OCI-LY3 (cell line): ENCODE data around the gene SESN3.

Experiments used
- H2AFZ ChIP-seq: fragments of 200-600, 300-600 bp; shearing (Covaris generic); 2 replicates; pipeline ENCODE4 v1.6.0; 2014; ENCODE audit warnings: antibody characterized with exemption, low read depth, low read length
- H3K27ac ChIP-seq: fragments of 200-600, 300-600 bp; sonication (generic); 2 replicates; pipeline ENCODE4 v1.5.1; 2014; ENCODE audit warnings: mild to moderate bottlenecking, low read length, moderate library complexity, mixed read lengths
- H3K27me3 ChIP-seq: fragments of 200-600, 300-600 bp; sonication (generic); 2 replicates; pipeline ENCODE4 v1.6.1; 2014; ENCODE audit warnings: low read depth, low read length, mixed read lengths
- H3K36me3 ChIP-seq: fragments of 200-600, 300-600 bp; sonication (generic); replicated peaks from 2 replicates; pipeline ENCODE3; 2014; ENCODE audit warnings: low read depth, low read length, mixed read lengths
- H3K4me1 ChIP-seq: fragments of 300-600, 200-600 bp; sonication (generic); 2 replicates; pipeline ENCODE4 v1.6.1; 2014; ENCODE audit warnings: low read length, mixed read lengths
- H3K4me2 ChIP-seq: fragments of 200-600, 300-600 bp; sonication (generic); 2 replicates; pipeline ENCODE4 v1.6.1; 2014; ENCODE audit warnings: low read length, mixed read lengths
- H3K4me3 ChIP-seq: fragments of 300-600, 200-600 bp; sonication (generic); 2 replicates; pipeline ENCODE4 v1.5.1; 2014; ENCODE audit warnings: antibody characterized with exemption, mild to moderate bottlenecking, low read length, moderate library complexity
- H3K79me2 ChIP-seq: fragments of 300-600, 200-600 bp; shearing (Covaris generic); 2 replicates; pipeline ENCODE4 v1.6.1; 2014; ENCODE audit warnings: mild to moderate bottlenecking, low read length, mixed read lengths
- H3K9ac ChIP-seq: fragments of 300-600, 200-600 bp; shearing (Covaris generic); 2 replicates; pipeline ENCODE4 v1.6.0; 2014; ENCODE audit warnings: mild to moderate bottlenecking, low read length, moderate library complexity
- H3K9me3 ChIP-seq: fragments of 200-600, 300-600 bp; shearing (Covaris generic); 2 replicates; pipeline ENCODE4 v1.6.1; 2014; ENCODE audit warnings: low read length, mixed read lengths; ENCODE audit not compliant: insufficient read depth
- H4K20me1 ChIP-seq: fragments of 200-600, 300-600 bp; sonication (generic); 2 replicates; pipeline ENCODE4 v1.6.1; 2016; ENCODE audit warnings: low read length, mixed read lengths; ENCODE audit not compliant: insufficient read depth
- CTCF ChIP-seq: fragments of 200-600, 300-600 bp; sonication (generic); IDR thresholded peaks from 2 replicates; pipeline ENCODE4 v1.5.1; 2014; ENCODE audit warnings: antibody characterized with exemption, low read length, low read depth
- EZH2phosphoT487 ChIP-seq: fragments of 200-600 bp; shearing (Covaris generic); IDR thresholded peaks from 2 replicates; pipeline ENCODE4 v1.6.1; 2018; ENCODE audit warnings: antibody characterized with exemption, mixed run types, low read depth

The SESN3 gene

GRCh38 chr11:95200781-95201457 is 30.1 kb downstream of the SESN3 start:
- no peaks in the 10 kb centered on the region for H3K79me2 ChIP-seq
- TF ChIP-seq EZH2phosphoT487: no peak
- no peak for TF ChIP-seq CTCF
- no peak overlapping the region for H3K27ac ChIP-seq
- H3K9ac ChIP-seq: no peak overlapping the region
- no peaks in the 10 kb centered on the region for H3K4me1 ChIP-seq
- no peak overlapping the region for H3K4me2 ChIP-seq
- no peak overlapping the region for H3K4me3 ChIP-seq
- H4K20me1 ChIP-seq: no peaks in the 10 kb centered on the region
- H3K36me3 ChIP-seq: no peaks in the 10 kb centered on the region
- H2AFZ ChIP-seq: no peak overlapping the region
- no peaks in the 10 kb centered on the region for H3K9me3 ChIP-seq
- no peaks in the 10 kb centered on the region for H3K27me3 ChIP-seq

- H3K4me1 ChIP-seq: no peaks in the 10 kb centered on the region
- no peak overlapping the region for H3K27ac ChIP-seq
- H3K9me3 ChIP-seq: no peaks in the 10 kb centered on the region
- H3K79me2 ChIP-seq: no peaks in the 10 kb centered on the region
- H2AFZ ChIP-seq: no peak overlapping the region
- no peaks in the 10 kb centered on the region for H4K20me1 ChIP-seq
- H3K4me2 ChIP-seq: no peak overlapping the region
- TF ChIP-seq EZH2phosphoT487: no peak
- no peak overlapping the region for H3K9ac ChIP-seq
- H3K36me3 ChIP-seq: no peaks in the 10 kb centered on the region
- H3K27me3 ChIP-seq: no peaks in the 10 kb centered on the region
- H3K4me3 ChIP-seq: no peak overlapping the region
These were observed 35.2 kb downstream of the SESN3 start for GRCh38 chr11:95195831-95196230.

GRCh38 chr11:95193541-95193940 is 37.5 kb downstream of the SESN3 start:
- Histone ChIP-seq H3K27ac (no peak overlapping the region), H2AFZ (no peak overlapping the region), H4K20me1 (no peaks in the 10 kb centered on the region), H3K79me2 (no peaks in the 10 kb centered on the region), H3K4me1 (no peaks in the 10 kb centered on the region), H3K27me3 (no peaks in the 10 kb centered on the region), H3K36me3 (no peaks in the 10 kb centered on the region), H3K4me3 (no peak overlapping the region), H3K9me3 (no peaks in the 10 kb centered on the region), H3K9ac (no peak overlapping the region), H3K4me2 (no peak overlapping the region)
- no peak for TF ChIP-seq EZH2phosphoT487
- TF ChIP-seq CTCF: no peak

GRCh38 chr11:95192717-95193116 is 38.3 kb downstream of the SESN3 start:
- no peaks in the 10 kb centered on the region for H4K20me1 ChIP-seq
- H3K27ac ChIP-seq: no peak overlapping the region
- no peak overlapping the region for H2AFZ ChIP-seq
- no peak overlapping the region for H3K9ac ChIP-seq
- H3K4me2 ChIP-seq: no peak overlapping the region
- H3K36me3 ChIP-seq: no peaks in the 10 kb centered on the region
- TF ChIP-seq CTCF: no peak
- TF ChIP-seq EZH2phosphoT487: no peak
- H3K4me1 ChIP-seq: no peaks in the 10 kb centered on the region
- H3K27me3 ChIP-seq: no peaks in the 10 kb centered on the region
- H3K4me3 ChIP-seq: no peak overlapping the region
- H3K9me3 ChIP-seq: no peaks in the 10 kb centered on the region
- H3K79me2 ChIP-seq: no peaks in the 10 kb centered on the region
